OCI-LY3 (cell line): ENCODE measurements around the gene NOL12.

Source experiments
- H2AFZ ChIP-seq: fragments of 200-600, 300-600 bp; shearing (Covaris generic); 2 replicates; pipeline ENCODE4 v1.6.0; 2014; ENCODE audit warnings: antibody characterized with exemption, low read depth, low read length
- H3K27ac ChIP-seq: fragments of 200-600, 300-600 bp; sonication (generic); 2 replicates; pipeline ENCODE4 v1.5.1; 2014; ENCODE audit warnings: mild to moderate bottlenecking, low read length, moderate library complexity, mixed read lengths
- H3K27me3 ChIP-seq: fragments of 200-600, 300-600 bp; sonication (generic); 2 replicates; pipeline ENCODE4 v1.6.1; 2014; ENCODE audit warnings: low read depth, low read length, mixed read lengths
- H3K36me3 ChIP-seq: fragments of 200-600, 300-600 bp; sonication (generic); replicated peaks from 2 replicates; pipeline ENCODE3; 2014; ENCODE audit warnings: low read depth, low read length, mixed read lengths
- H3K4me1 ChIP-seq: fragments of 300-600, 200-600 bp; sonication (generic); 2 replicates; pipeline ENCODE4 v1.6.1; 2014; ENCODE audit warnings: low read length, mixed read lengths
- H3K4me2 ChIP-seq: fragments of 200-600, 300-600 bp; sonication (generic); 2 replicates; pipeline ENCODE4 v1.6.1; 2014; ENCODE audit warnings: low read length, mixed read lengths
- H3K4me3 ChIP-seq: fragments of 300-600, 200-600 bp; sonication (generic); 2 replicates; pipeline ENCODE4 v1.5.1; 2014; ENCODE audit warnings: antibody characterized with exemption, mild to moderate bottlenecking, low read length, moderate library complexity
- H3K79me2 ChIP-seq: fragments of 300-600, 200-600 bp; shearing (Covaris generic); 2 replicates; pipeline ENCODE4 v1.6.1; 2014; ENCODE audit warnings: mild to moderate bottlenecking, low read length, mixed read lengths
- H3K9ac ChIP-seq: fragments of 300-600, 200-600 bp; shearing (Covaris generic); 2 replicates; pipeline ENCODE4 v1.6.0; 2014; ENCODE audit warnings: mild to moderate bottlenecking, low read length, moderate library complexity
- H3K9me3 ChIP-seq: fragments of 200-600, 300-600 bp; shearing (Covaris generic); 2 replicates; pipeline ENCODE4 v1.6.1; 2014; ENCODE audit warnings: low read length, mixed read lengths; ENCODE audit not compliant: insufficient read depth
- H4K20me1 ChIP-seq: fragments of 200-600, 300-600 bp; sonication (generic); 2 replicates; pipeline ENCODE4 v1.6.1; 2016; ENCODE audit warnings: low read length, mixed read lengths; ENCODE audit not compliant: insufficient read depth
- EZH2phosphoT487 ChIP-seq: fragments of 200-600 bp; shearing (Covaris generic); IDR thresholded peaks from 2 replicates; pipeline ENCODE4 v1.6.1; 2018; ENCODE audit warnings: antibody characterized with exemption, mixed run types, low read depth
- TF ChIP-seq, protein P1 (sequence below): fragments of 200-600, 300-600 bp; sonication (generic); IDR thresholded peaks from 2 replicates; pipeline ENCODE4 v1.5.1; 2014; ENCODE audit warnings: antibody characterized with exemption, low read length, low read depth

NOL12 gene

DNA sequence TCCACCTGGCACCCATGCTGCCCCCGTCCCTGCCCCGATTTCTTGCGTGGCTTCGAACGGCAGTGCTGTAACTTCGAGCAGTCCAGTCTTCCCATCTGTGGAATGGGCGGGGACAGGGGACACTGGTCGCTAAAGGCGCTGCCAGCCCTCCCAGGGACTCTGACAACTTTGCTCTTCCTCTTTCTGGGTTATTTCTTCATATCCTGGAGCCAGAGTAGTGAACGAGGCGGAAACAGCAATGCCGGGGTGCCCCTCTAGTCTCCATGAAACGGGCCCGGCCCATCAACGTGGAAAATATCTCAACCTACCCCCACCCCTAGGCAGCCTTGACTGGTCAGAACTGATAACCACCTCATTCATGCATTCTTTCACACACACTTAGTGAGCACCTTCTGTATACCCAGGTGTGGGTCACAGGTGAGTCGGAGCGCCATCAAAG, 53.5 kb downstream of the NOL12 start:
- Histone ChIP-seq H3K9ac (no peak overlapping the region), H2AFZ (no peak overlapping the region), H3K27me3 (no peaks in the 10 kb centered on the region), H3K27ac (no peak overlapping the region), H3K4me1 (no peaks in the 10 kb centered on the region), H3K4me3 (no peak overlapping the region), H3K4me2 (no peak overlapping the region), H3K36me3 (peaks cover 2% of the 10 kb centered on the region), H4K20me1 (no peaks in the 10 kb centered on the region), H3K9me3 (no peaks in the 10 kb centered on the region), H3K79me2 (no peaks in the 10 kb centered on the region)
- TF ChIP-seq, protein P1, sequence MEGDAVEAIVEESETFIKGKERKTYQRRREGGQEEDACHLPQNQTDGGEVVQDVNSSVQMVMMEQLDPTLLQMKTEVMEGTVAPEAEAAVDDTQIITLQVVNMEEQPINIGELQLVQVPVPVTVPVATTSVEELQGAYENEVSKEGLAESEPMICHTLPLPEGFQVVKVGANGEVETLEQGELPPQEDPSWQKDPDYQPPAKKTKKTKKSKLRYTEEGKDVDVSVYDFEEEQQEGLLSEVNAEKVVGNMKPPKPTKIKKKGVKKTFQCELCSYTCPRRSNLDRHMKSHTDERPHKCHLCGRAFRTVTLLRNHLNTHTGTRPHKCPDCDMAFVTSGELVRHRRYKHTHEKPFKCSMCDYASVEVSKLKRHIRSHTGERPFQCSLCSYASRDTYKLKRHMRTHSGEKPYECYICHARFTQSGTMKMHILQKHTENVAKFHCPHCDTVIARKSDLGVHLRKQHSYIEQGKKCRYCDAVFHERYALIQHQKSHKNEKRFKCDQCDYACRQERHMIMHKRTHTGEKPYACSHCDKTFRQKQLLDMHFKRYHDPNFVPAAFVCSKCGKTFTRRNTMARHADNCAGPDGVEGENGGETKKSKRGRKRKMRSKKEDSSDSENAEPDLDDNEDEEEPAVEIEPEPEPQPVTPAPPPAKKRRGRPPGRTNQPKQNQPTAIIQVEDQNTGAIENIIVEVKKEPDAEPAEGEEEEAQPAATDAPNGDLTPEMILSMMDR, result no peak
- TF ChIP-seq EZH2phosphoT487, result no peak

DNA sequence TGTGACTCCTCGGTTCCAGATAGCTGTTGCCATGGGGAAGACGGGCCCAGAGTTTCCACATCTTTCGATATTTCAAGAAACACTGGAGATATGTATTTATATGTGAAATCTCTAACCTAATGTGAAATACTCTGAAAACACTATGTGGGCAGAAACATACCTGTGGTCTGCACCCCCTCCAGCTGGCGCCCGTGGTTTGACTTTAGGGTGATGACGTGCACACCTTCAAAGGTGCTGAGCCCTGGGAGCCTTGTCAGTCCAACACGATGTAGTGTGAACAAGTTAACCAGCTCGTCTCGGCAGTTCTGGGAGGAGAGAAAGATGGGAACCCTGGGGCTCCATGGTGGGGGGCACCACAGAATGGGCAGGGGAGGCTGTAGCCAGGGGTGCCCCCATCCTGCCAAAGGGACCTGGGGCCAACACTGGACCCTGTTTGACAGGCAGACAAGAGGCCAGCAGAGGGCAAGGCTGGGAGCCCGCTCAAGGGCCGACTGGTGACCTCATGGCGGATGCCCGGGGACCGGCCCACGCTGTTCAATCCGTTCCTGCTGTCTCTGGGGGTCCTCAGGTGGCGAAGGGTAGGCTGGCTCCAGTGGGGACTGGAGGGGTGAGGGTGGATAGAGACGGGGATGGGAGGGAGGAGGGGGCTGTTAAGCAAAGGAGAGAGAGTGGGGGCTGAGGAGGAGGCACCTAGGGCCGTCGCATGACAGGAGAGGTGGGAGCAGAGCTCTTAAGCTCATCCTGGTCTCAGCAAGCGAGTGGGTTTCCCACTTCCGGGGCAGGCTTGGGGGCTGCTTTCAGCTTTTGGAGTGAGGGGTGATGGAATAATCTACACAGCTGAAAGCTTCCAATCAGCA, 54.5 kb downstream of the NOL12 start:
- no peak overlapping the region for H3K4me3 ChIP-seq
- H3K4me1 ChIP-seq, result peaks cover 4% of the 10 kb centered on the region

DNA sequence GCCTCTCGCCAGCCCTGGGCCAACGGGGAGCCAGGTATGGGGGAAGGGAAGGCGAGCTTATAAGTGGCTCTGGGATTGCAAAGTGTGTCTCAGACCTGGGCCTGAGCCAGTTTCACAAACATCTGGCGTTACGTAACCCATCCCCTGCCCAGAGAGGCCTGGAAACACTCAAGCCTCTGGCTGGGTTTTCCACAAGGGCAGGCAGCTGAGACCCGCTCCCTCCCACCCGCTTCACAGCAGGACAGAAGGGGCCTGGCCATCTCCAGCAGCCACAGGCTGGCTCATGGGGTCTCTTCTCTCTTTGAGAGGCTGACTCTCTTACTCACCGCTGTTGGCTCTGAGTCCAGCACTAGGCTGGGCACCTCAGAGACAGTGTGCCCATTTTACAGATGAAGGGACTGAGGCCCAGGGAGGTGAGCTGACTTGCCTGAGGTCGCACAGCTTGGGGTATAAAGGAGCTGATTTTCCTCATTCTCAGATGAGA, 55.2 kb downstream of the NOL12 start:
- Histone ChIP-seq H3K79me2 (peaks cover 1% of the 10 kb centered on the region; the same call in 1 of the 2 replicates), H3K27ac (no peak overlapping the region), H3K4me1 (peaks cover 4% of the 10 kb centered on the region), H4K20me1 (no peaks in the 10 kb centered on the region), H3K4me3 (no peak overlapping the region), H3K4me2 (no peak overlapping the region), H3K9me3 (no peaks in the 10 kb centered on the region), H3K36me3 (peaks cover 2% of the 10 kb centered on the region), H3K9ac (no peak overlapping the region), H2AFZ (no peak overlapping the region), H3K27me3 (no peaks in the 10 kb centered on the region)
- TF ChIP-seq EZH2phosphoT487, result no peak
- TF ChIP-seq, protein P1, result no peak

More for the DNA sequence above, 54.5 kb downstream of the NOL12 start:
- H3K27ac ChIP-seq, result no peak overlapping the region
- no peaks in the 10 kb centered on the region for H3K9me3 ChIP-seq
- H3K27me3 ChIP-seq, result no peaks in the 10 kb centered on the region
- H2AFZ ChIP-seq, result no peak overlapping the region
- H3K36me3 ChIP-seq, result peaks cover 2% of the 10 kb centered on the region
- H3K9ac ChIP-seq, result no peak overlapping the region
- TF ChIP-seq EZH2phosphoT487, result no peak
- TF ChIP-seq, protein P1, result no peak
- no peaks in the 10 kb centered on the region for H4K20me1 ChIP-seq
- no peaks in the 10 kb centered on the region for H3K79me2 ChIP-seq
- H3K4me2 ChIP-seq, result no peak overlapping the region

DNA sequence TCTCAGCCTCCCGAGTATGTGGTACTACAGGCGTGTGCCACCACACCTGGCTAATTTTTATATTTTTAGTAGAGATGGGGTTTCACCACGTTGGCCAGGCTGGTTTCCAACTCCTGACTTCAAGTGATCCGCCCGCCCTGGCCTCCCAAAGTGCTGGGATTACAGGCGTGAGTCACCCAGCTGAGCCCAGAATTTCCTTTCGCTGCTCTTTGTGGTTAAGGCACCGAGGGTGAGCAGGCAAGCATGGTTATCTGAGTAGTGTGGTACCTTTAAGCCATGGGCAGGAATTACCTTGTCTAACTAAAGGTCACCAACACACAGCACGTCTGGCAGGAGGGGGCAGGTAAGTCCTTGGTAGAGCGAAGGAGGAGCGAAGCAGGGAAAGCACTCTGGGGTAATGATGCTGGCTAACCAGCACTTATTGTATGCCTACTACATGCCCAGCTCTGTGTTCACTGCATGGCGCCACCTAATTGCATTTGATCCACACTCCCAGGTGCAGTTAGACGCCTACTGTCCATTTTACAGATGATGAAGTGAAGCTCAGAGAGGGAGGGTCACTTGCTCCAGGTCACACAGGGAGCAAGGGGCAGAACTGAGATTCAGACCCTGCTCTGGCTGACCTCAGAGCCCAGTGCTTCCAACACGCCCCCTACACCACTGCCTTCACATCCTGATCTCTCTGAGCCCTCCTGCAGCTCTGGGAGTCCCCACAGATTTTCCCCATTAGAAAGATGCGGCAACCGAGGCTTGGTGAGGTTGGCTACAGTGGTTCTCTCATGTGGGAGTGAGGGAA, 56.4 kb downstream of the NOL12 start:
- no peaks in the 10 kb centered on the region for H3K9me3 ChIP-seq
- H3K27ac ChIP-seq, result no peak overlapping the region
- H2AFZ ChIP-seq, result no peak overlapping the region
- no peak overlapping the region for H3K4me3 ChIP-seq
- TF ChIP-seq, protein P1, result no peak
- TF ChIP-seq EZH2phosphoT487, result no peak
- no peaks in the 10 kb centered on the region for H4K20me1 ChIP-seq
- H3K4me1 ChIP-seq, result peaks cover 10% of the 10 kb centered on the region
- no peak overlapping the region for H3K4me2 ChIP-seq
- peaks cover 2% of the 10 kb centered on the region for H3K36me3 ChIP-seq
- H3K79me2 ChIP-seq, result peaks cover 14% of the 10 kb centered on the region
- H3K9ac ChIP-seq, result no peak overlapping the region
- H3K27me3 ChIP-seq, result no peaks in the 10 kb centered on the region
